Tibial nerve (tissue), 3 donors: ENCODE results near the gene NOX5.

ENCODE experiments used
- CTCF ChIP-seq, 5 experiments: fragments of 200-600 bp in 3 of 5; fragments of 450-650 bp in 2 of 5; sonication (generic) in 3 of 5; IDR thresholded peaks; one replicate each; pipeline ENCODE4 v1.5.1; 2016 to 2019; ENCODE audit warnings: antibody characterized with exemption in 5 of 5, mild to moderate bottlenecking in 3 of 5, moderate library complexity in 2 of 5
- POLR2A ChIP-seq, 2 donors: fragments of 450-650 bp; IDR thresholded peaks; one replicate each; pipeline ENCODE4 v1.6.1; 2017; ENCODE audit warnings: antibody characterized with exemption in 2 of 2, mild to moderate bottlenecking in 2 of 2, moderate library complexity in 2 of 2

- TF ChIP-seq CTCF (IDR thresholded peaks at IDR 0.05), result no peak
- TF ChIP-seq POLR2A (IDR thresholded peaks at IDR 0.05), result no peak
These were observed 92.6 kb downstream of the NOX5 start for GRCh38 chr15:69107025-69107620.
